Calu3 (cell line): Measurements from ENCODE around the gene DNER. TPM values are rescaled to one million over a fixed set of nuclear protein-coding genes. Genes with fewer than 3 reads are reported as not detected.

ENCODE experiments used
- BruUV-seq: library from RNA; stranded (reverse); fragments of 400-500 nt; replicated peaks from 2 replicates; lab custom pipeline; 2021; lab: Mats Ljungman, UMichigan
- CTCF ChIA-PET: fragments of 300-600 bp; sonication (Branson Sonifier 250); formaldehyde crosslinking; loops from one replicate; lab custom pipeline; 2022; ENCODE audit warnings: antibody characterized with exemption; lab: Charles Lee
- DNase-seq: peaks from one replicate; pipeline ENCODE4 v3.0.0; 2022
- H3K27ac Mint-ChIP-seq: one replicate; pipeline ENCODE4 v1.8.0; 2022; ENCODE audit warnings: mixed read lengths; ENCODE audit not compliant: unreplicated experiment
- H3K27me3 Mint-ChIP-seq: one replicate; pipeline ENCODE4 v1.8.0; 2022; ENCODE audit warnings: mixed read lengths; ENCODE audit not compliant: unreplicated experiment
- H3K36me3 Mint-ChIP-seq: one replicate; pipeline ENCODE4 v1.8.0; 2022; ENCODE audit warnings: mild to moderate bottlenecking, moderate library complexity, mixed read lengths; ENCODE audit not compliant: insufficient read depth, unreplicated experiment
- H3K4me1 Mint-ChIP-seq: one replicate; pipeline ENCODE4 v1.8.0; 2022; ENCODE audit warnings: mild to moderate bottlenecking, low read depth, mixed read lengths; ENCODE audit not compliant: unreplicated experiment
- H3K4me3 Mint-ChIP-seq: one replicate; pipeline ENCODE4 v1.8.0; 2022; ENCODE audit warnings: mild to moderate bottlenecking, low read depth, moderate library complexity, mixed read lengths; ENCODE audit not compliant: unreplicated experiment
- H3K9me3 Mint-ChIP-seq: one replicate; pipeline ENCODE4 v1.8.0; 2022; ENCODE audit warnings: low read depth, mixed read lengths; ENCODE audit not compliant: unreplicated experiment
- intact Hi-C: fragments of 100-400 bp; cut with micrococcal nuclease; formaldehyde crosslinking; loops from one replicate; pipeline ENCODE4 v1.10.0; 2022; ENCODE audit not compliant: unreplicated experiment
- total RNA-seq: library from RNA; stranded (reverse); gene quantifications from 2 replicates; pipeline ENCODE4 v1.2.3, GENCODE V29; 2022
- TF ChIP-seq, protein P1 (sequence below): fragments of 200-600 bp; IDR thresholded peaks from one replicate; pipeline ENCODE4 v1.8.0; 2022; ENCODE audit warnings: antibody characterized with exemption; ENCODE audit not compliant: unreplicated experiment

Gene DNER
- total RNA-seq, 1 experiment from 2014 or later, result 1.1 TPM

DNA sequence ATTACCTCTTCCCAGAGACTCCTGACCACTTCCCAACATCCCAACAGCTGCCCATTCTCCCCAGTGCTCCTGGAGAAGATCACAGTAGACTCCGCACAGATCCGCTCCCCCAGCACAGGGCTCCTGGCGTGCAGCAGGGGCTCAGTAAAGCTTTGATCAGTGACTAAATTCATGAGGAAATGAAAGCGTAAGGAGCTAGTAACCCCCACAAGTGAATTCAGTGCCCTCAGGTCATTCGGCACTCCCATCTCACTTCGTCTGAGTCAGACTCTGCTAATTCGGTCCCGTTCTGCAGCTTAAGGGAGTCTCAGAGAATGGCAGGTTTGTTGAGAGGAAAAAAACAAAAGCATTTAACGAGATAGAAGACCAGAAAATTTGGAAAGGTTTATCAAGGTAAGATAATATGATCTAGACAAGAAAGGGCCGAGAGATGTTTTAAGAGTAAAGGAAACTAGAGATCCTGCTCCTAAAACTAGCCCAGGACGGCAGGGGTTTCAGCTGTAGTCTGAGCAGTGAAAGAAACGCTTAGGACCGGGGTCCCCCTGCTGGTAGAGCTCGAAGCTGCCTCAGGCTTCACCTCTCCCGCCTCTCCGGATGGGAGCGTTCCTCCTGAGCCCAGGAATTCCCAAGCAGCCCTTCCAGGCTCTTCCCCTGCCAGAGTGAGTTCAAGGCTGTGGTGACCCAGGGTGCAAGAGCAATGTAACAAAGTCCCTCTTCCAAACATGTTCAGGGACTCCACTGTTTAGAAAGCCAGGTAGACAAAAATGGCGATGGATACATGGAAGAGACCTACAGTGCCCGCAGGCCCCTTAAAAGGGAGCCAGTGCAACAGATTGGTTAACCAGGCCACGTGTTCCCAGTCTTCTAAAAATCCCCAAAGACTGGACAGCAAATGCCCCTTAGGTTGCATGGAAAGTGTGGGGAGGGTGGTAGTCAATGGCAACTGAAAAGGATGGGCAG is 127.3 kb downstream of the DNER start:
- Mint-ChIP-seq H3K9me3 (no peaks in the 10 kb centered on the region), H3K4me1 (peaks cover 15% of the 10 kb centered on the region), H3K27ac (peak overlapping the region; percentile 55), H3K4me3 (peak overlapping the region; percentile 57), H3K36me3 (no peaks in the 10 kb centered on the region), H3K27me3 (no peaks in the 10 kb centered on the region)
- intact Hi-C loops, result loop anchor here (1.0 to 10.0 kb wide), 7 partner anchors 129 to 902 kb away; partner anchors contain the start of gene PID1
- BruUV-seq, result no TSS peak
- CTCF ChIA-PET, result interaction anchor here (0.6 to 1.9 kb wide), 11 partner anchors 127 to 1124 kb away, joined by 3 to 26 read pairs (median 4); no protein-coding TSS in a partner anchor
- DNase-seq, result peak; percentile 89
- TF ChIP-seq, protein P1, sequence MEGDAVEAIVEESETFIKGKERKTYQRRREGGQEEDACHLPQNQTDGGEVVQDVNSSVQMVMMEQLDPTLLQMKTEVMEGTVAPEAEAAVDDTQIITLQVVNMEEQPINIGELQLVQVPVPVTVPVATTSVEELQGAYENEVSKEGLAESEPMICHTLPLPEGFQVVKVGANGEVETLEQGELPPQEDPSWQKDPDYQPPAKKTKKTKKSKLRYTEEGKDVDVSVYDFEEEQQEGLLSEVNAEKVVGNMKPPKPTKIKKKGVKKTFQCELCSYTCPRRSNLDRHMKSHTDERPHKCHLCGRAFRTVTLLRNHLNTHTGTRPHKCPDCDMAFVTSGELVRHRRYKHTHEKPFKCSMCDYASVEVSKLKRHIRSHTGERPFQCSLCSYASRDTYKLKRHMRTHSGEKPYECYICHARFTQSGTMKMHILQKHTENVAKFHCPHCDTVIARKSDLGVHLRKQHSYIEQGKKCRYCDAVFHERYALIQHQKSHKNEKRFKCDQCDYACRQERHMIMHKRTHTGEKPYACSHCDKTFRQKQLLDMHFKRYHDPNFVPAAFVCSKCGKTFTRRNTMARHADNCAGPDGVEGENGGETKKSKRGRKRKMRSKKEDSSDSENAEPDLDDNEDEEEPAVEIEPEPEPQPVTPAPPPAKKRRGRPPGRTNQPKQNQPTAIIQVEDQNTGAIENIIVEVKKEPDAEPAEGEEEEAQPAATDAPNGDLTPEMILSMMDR, result peak; percentile 97

DNA sequence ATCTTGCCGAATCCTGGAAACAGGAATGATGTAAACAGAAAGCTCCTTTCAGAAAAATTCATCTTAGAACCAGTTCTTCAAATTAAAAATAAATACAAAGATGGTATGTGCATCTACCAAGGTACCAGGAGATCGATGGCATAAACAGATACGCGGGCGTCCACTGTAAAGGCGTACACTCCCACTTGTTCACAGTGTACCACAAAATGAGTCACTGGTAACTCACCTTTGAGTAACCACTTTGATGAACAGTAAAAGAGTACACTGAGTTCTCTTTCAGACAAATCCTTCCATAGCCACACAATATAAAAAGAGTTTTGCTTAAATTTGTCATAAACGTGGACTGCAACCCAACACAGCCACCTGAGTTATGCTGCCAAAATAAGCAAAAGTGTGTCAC is 128.3 kb downstream of the DNER start:
- DNase-seq, result no peak
- intact Hi-C loops, result loop anchor here (5.0 to 10.0 kb wide), 3 partner anchors 139 to 901 kb away; partner anchors contain the start of gene PID1
- Mint-ChIP-seq H3K36me3 (no peaks in the 10 kb centered on the region), H3K4me1 (peaks cover 15% of the 10 kb centered on the region), H3K27ac (no peak overlapping the region), H3K9me3 (no peaks in the 10 kb centered on the region), H3K4me3 (peak overlapping the region; percentile 57), H3K27me3 (no peaks in the 10 kb centered on the region)
- BruUV-seq, result no TSS peak
- TF ChIP-seq, protein P1, result no peak
- CTCF ChIA-PET, result interaction anchor here (0.6 to 1.9 kb wide), 5 partner anchors 155 to 312 kb away, joined by 4 to 26 read pairs (median 7); no protein-coding TSS in a partner anchor

DNA sequence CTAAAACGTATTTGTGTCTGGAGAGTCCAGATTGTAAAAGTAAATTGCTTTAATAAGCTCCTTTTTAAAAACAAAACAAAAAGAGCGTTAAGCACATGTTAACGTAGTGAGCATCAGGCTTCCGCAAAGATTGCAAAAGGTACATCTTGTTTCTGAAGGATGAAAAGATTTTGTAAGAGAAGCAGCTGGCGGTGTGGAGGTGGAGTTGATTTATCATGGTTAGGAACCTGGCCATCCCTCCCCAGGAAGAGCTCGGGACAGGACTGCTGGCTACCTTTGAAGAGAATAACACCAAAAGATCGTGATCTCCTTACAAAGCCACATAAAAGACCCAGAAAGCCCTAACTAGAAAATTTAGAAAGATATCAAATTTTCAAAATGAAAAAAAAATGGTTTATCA is 132.2 kb downstream of the DNER start:
- no peaks in the 10 kb centered on the region for H3K27me3 Mint-ChIP-seq
- TF ChIP-seq, protein P1, result no peak
- CTCF ChIA-PET, result no interaction called here
- H3K4me1 Mint-ChIP-seq, result peaks cover 14% of the 10 kb centered on the region
- no TSS peak for BruUV-seq
- H3K9me3 Mint-ChIP-seq, result no peaks in the 10 kb centered on the region
- DNase-seq, result no peak
- H3K27ac Mint-ChIP-seq, result no peak overlapping the region
- no peak overlapping the region for H3K4me3 Mint-ChIP-seq
- intact Hi-C loops, result loop anchor here (10.0 kb wide), 1 partner anchor 897 kb away; no protein-coding TSS in a partner anchor
- H3K36me3 Mint-ChIP-seq, result no peaks in the 10 kb centered on the region

DNA sequence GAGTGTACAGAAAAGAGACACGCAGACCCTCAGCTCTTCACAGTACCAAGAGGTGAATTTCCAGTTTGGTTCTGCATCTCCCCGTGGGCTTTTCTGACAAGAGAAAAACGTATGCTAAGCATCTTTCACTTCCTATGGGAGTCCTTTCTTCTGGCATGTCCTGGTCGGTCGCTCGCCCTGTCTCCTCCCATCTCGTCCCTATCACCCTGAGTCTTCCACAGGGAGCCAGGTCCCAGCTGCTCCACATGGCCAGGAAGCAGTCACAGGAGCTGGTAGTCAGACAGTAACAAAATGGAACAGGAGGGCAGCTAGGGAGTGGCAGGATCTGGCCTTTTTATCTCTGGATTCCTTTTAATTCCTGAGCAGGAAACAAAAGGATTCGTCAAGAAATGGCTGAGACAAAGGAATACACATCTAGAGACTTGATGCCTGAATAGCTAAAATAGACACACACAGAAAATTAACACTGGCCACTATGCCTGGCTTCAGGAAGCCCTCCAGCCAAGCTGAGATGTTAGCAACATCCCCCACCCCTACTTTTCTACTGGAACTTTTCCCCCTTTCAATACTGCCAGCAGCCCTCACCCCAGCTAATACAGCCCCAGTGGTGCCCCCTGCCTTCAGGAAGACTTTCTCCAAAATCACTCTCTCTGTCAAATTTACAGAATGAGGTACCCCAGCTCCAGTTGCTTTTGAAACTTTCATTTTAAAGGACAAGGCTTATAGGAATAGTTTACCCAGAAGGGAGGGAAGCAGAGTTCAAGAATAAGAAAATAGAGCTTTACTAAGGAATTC is 136.1 kb downstream of the DNER start:
- intact Hi-C loops, result no loop called here
- BruUV-seq, result no TSS peak
- no peaks in the 10 kb centered on the region for H3K27me3 Mint-ChIP-seq
- no peaks in the 10 kb centered on the region for H3K9me3 Mint-ChIP-seq
- TF ChIP-seq, protein P1, result no peak
- CTCF ChIA-PET, result no interaction called here
- no peaks in the 10 kb centered on the region for H3K4me1 Mint-ChIP-seq
- no peaks in the 10 kb centered on the region for H3K36me3 Mint-ChIP-seq
- H3K27ac Mint-ChIP-seq, result no peak overlapping the region
- DNase-seq, result no peak
- no peak overlapping the region for H3K4me3 Mint-ChIP-seq
